ENCODE results near the gene WDR5. TPM values are rescaled to one million over a fixed set of nuclear protein-coding genes. Genes with fewer than 3 reads are reported as not detected.

Gene WDR5
- total and polyA plus RNA-seq, 7 donors: 10.8 to 33.6 (median 15.0) TPM

GRCh38 chr9:134208310-134208841 is 72.5 kb downstream of the WDR5 start:
- H3K9me3 ChIP-seq: peaks cover 0 to 7% (median under 1%) of the 10 kb centered on the region in 4 donors
- H3K27me3 ChIP-seq: no peaks in the 10 kb centered on the region
- intact Hi-C loops (cut with DNase I): no loop called here
- 82 to 88% methylated on average over 19 of the region's 19 CpGs for WGBS, 2 donors
- no peak overlapping the region for H3K4me3 ChIP-seq
- peaks cover 0 to 15% (median 12%) of the 10 kb centered on the region in 4 donors for H3K4me1 ChIP-seq
- peak; percentile 59 for DNase-seq
- TF ChIP-seq POLR2AphosphoS5 (IDR thresholded peaks at IDR 0.05) (no peak), CTCF (IDR thresholded peaks at IDR 0.05) (no peak), POLR2A (IDR thresholded peaks at IDR 0.05) (no peak), EP300 (IDR thresholded peaks at IDR 0.05) (no peak)
- H3K36me3 ChIP-seq: no peaks in the 10 kb centered on the region
- no peak overlapping the region for H3K27ac ChIP-seq

GRCh38 chr9:134208981-134209725 is 73.3 kb downstream of the WDR5 start:
- H3K27me3 ChIP-seq: no peaks in the 10 kb centered on the region
- peaks cover 0 to 7% (median 0%) of the 10 kb centered on the region in 4 donors for H3K9me3 ChIP-seq
- intact Hi-C loops (cut with DNase I): no loop called here
- WGBS, 2 donors: 84 to 90% methylated on average over 20 of the region's 20 CpGs
- H3K36me3 ChIP-seq: no peaks in the 10 kb centered on the region
- H3K27ac ChIP-seq: no peak overlapping the region
- H3K4me3 ChIP-seq: no peak overlapping the region
- DNase-seq: peak; percentile 46
- TF ChIP-seq CTCF (IDR thresholded peaks at IDR 0.05): no peak
- TF ChIP-seq POLR2AphosphoS5 (IDR thresholded peaks at IDR 0.05): no peak
- TF ChIP-seq EP300 (IDR thresholded peaks at IDR 0.05): no peak
- TF ChIP-seq POLR2A (IDR thresholded peaks at IDR 0.05): no peak
- H3K4me1 ChIP-seq: peaks cover 0 to 15% (median 12%) of the 10 kb centered on the region in 4 donors

Small RNAs within 50 kb of the gene (small RNA-seq; reads per million reads assigned to genes)
- 1.3 to 2.0 (median 1.7) reads per million in 3 donors for gene RNU6ATAC

Other genes starting within 250 kb of the WDR5 start
- gene VAV2, start 143.8 kb upstream of the WDR5 start, total RNA-seq: 1 to 10 TPM; 3.8 to 7.2 (median 6.6) TPM
- 10 to 100 TPM; 14.4 to 23.3 (median 18.5) TPM for gene VAV2, start 143.8 kb upstream of the WDR5 start, polyA plus RNA-seq
- gene BRD3OS, start 110.6 kb upstream of the WDR5 start, total RNA-seq: 10 to 100 TPM; 11.7 to 19.4 (median 12.7) TPM
- gene BRD3OS, start 110.6 kb upstream of the WDR5 start, polyA plus RNA-seq: 1 to 10 TPM; 3.9 to 7.8 (median 4.2) TPM
- gene BRD3, start 68.1 kb upstream of the WDR5 start, total RNA-seq: 10 to 100 TPM; 21.8 to 34.5 (median 25.7) TPM
- 10 to 100 TPM in 1 of 3 donors, 1 to 10 TPM in 2; 4.4 to 14.9 (median 5.4) TPM for gene BRD3, start 68.1 kb upstream of the WDR5 start, polyA plus RNA-seq
- not detected for gene RNU6ATAC, start 28.5 kb downstream of the WDR5 start, total RNA-seq
- not detected for gene RNU6ATAC, start 28.5 kb downstream of the WDR5 start, polyA plus RNA-seq
- gene RXRA, start 190.4 kb downstream of the WDR5 start, total RNA-seq: 10 to 100 TPM; 26.7 to 49.0 (median 31.4) TPM
- 10 to 100 TPM; 27.6 to 50.8 (median 38.4) TPM for gene RXRA, start 190.4 kb downstream of the WDR5 start, polyA plus RNA-seq